Measurements from ENCODE around the gene FOCAD. TPM values are rescaled to one million over a fixed set of nuclear protein-coding genes. Genes with fewer than 3 reads are reported as not detected.

The FOCAD gene
- total and polyA plus RNA-seq, 2 of the 8 experiments (the other 6 are each of a cell fraction or from before 2014, with no cell fraction given), result 22.0 to 38.4 TPM

GRCh38 chr9:21001581-21001980, 317.5 kb downstream of the FOCAD start:
- no peak overlapping the region for H2AFZ ChIP-seq (ENCODE audit: low read length)
- no peak overlapping the region for H2BK15ac ChIP-seq (ENCODE audit: low read length)
- H3K27ac ChIP-seq (ENCODE audit: low read depth, low read length), result no peak overlapping the region
- H3K27me3 ChIP-seq (replicated peaks in 1 of 4; ENCODE audit: control insufficient read depth in 3 of 4, extremely low read depth in 1 of 4, insufficient read depth in 3 of 4, low read length in 3 of 4), result no peaks in the 10 kb centered on the region
- no peak overlapping the region for H2AK5ac ChIP-seq (ENCODE audit: low read depth, low read length)
- WGBS, 2 experiments (ENCODE audit: extremely low coverage in 1 of 2, insufficient coverage in 1 of 2, insufficient read length in 1 of 2, insufficient replicate concordance in 2 of 2, low coverage in 1 of 2, low lambda C conversion rate in 2 of 2, missing lambda C conversion rate in 1 of 2), result 75% methylated on average over 1 of the region's 1 CpG; no CpG with 5 or more reads in 1 of the 2 experiments
- H3K18ac ChIP-seq (ENCODE audit: extremely low read depth, low read length), result no peak overlapping the region
- no peaks in the 10 kb centered on the region for H3K79me2 ChIP-seq (ENCODE audit: control insufficient read depth in 1 of 2, insufficient read depth in 2 of 2, low read length in 2 of 2)
- no peak overlapping the region for H2BK20ac ChIP-seq (ENCODE audit: low read length)
- no peak overlapping the region for H4K5ac ChIP-seq (ENCODE audit: insufficient read length, low read depth, low read length)
- no peak overlapping the region for H3K14ac ChIP-seq (ENCODE audit: insufficient read length)
- no peaks in the 10 kb centered on the region for H3K23me2 ChIP-seq (ENCODE audit: low read depth, low read length)
- DNase-seq (ENCODE audit: low read depth in 1 of 2, low spot score in 2 of 2) (no peak), FAIRE-seq (no peak)
- no peaks in the 10 kb centered on the region for H4K20me1 ChIP-seq (replicated peaks in 1 of 2; ENCODE audit: control insufficient read depth in 1 of 2, insufficient read depth in 2 of 2, low read length in 2 of 2)
- ChIA-PET CTCF (ENCODE audit: partially characterized antibody) (interaction anchor here (0.6 kb wide), 1 partner anchor 153 kb away, joined by 3 read pairs; no protein-coding TSS in a partner anchor), POLR2A (ENCODE audit: partially characterized antibody) (no interaction called here)
- H3K4ac ChIP-seq (replicated peaks; ENCODE audit: insufficient read length, low read depth, low read length), result no peak overlapping the region
- H3K4me2 ChIP-seq (ENCODE audit: insufficient read depth in 1 of 2, low read depth in 2 of 2, low read length in 2 of 2), result no peak overlapping the region
- H3K36me3 ChIP-seq (ENCODE audit: control insufficient read depth in 2 of 4, insufficient read depth in 4 of 4, low read length in 3 of 4), result no peaks in the 10 kb centered on the region
- no peak overlapping the region for H3K9ac ChIP-seq (replicated peaks in 1 of 4; ENCODE audit: extremely low read depth in 1 of 4, low read depth in 3 of 4, low read length in 3 of 4)
- no peak overlapping the region for H3K23ac ChIP-seq (ENCODE audit: insufficient read length)
- H2BK12ac ChIP-seq (ENCODE audit: low read depth, low read length), result no peak overlapping the region
- no peaks in the 10 kb centered on the region for H3K9me3 ChIP-seq (ENCODE audit: insufficient read depth in 2 of 2, low read depth in 1 of 2, low read length in 1 of 2)
- H3K4me1 ChIP-seq (replicated peaks in 1 of 4; ENCODE audit: control insufficient read depth in 3 of 4, insufficient read depth in 4 of 4, low read length in 3 of 4), result peaks cover 0 to 2% (median 0%) of the 10 kb centered on the region in 4 experiments; a peak in 1 of 7 replicates
- H4K91ac ChIP-seq (replicated peaks; ENCODE audit: insufficient read length, low read length), result no peak overlapping the region
- no peak overlapping the region for H4K8ac ChIP-seq (ENCODE audit: extremely low read depth, insufficient read depth, low read length)
- no peak overlapping the region for H3K56ac ChIP-seq (replicated peaks; ENCODE audit: insufficient read length, low read depth, low read length)
- H3K4me3 ChIP-seq (ENCODE audit: extremely low read depth in 1 of 4, insufficient read depth in 2 of 4, low read depth in 3 of 4, low read length in 4 of 4), result no peak overlapping the region
- no peak overlapping the region for H2BK120ac ChIP-seq (replicated peaks; ENCODE audit: low read depth, low read length)
- no peak overlapping the region for H2BK5ac ChIP-seq (ENCODE audit: low read depth, low read length)
- H3K79me1 ChIP-seq (ENCODE audit: low read depth, low read length), result no peaks in the 10 kb centered on the region
- TF ChIP-seq RXRA (IDR thresholded peaks at IDR 0.05; ENCODE audit: insufficient read depth, low read depth, low read length) (no peak), RNF2 (IDR thresholded peaks at IDR 0.05; ENCODE audit: borderline replicate concordance, low read depth, low read length, missing control alignments, poor library complexity, severe bottlenecking) (no peak), SRF (IDR thresholded peaks at IDR 0.05; ENCODE audit: low read depth, low read length) (no peak), BRCA1 (IDR thresholded peaks at IDR 0.05; ENCODE audit: low read depth, low read length) (no peak), CTBP2 (IDR thresholded peaks at IDR 0.05; ENCODE audit: borderline replicate concordance, insufficient read depth, insufficient read length, low read length) (no peak), ZNF274 (IDR thresholded peaks at IDR 0.05; ENCODE audit: borderline replicate concordance, extremely low read depth, low read length) (no peak), CHD2 (IDR thresholded peaks at IDR 0.05; ENCODE audit: low read length) (no peak), POLR2AphosphoS5 (IDR thresholded peaks at IDR 0.05; ENCODE audit: low read depth, low read length) (no peak), RBBP5 (IDR thresholded peaks at IDR 0.05; ENCODE audit: borderline replicate concordance, low read depth, low read length) (no peak), EGR1 (IDR thresholded peaks at IDR 0.05; ENCODE audit: borderline replicate concordance, low read depth, low read length) (no peak), KDM4A (IDR thresholded peaks at IDR 0.05; ENCODE audit: low read depth, low read length, severe bottlenecking) (no peak), NRF1 (IDR thresholded peaks at IDR 0.05; ENCODE audit: low read depth, low read length) (no peak), TAF7 (optimal IDR thresholded peaks at IDR 0.05; ENCODE audit: borderline replicate concordance, low read depth, low read length) (no peak), HDAC2 (IDR thresholded peaks at IDR 0.05; ENCODE audit: borderline replicate concordance in 1 of 2, low read depth in 2 of 2, low read length in 2 of 2) (no peak)

All from H1 (cell line).